Glutamatergic neuron (in vitro differentiated cells): ENCODE data around the gene METTL1. TPM values are rescaled to one million over a fixed set of nuclear protein-coding genes. Genes with fewer than 3 reads are reported as not detected.

Source experiments
- DNase-seq: peaks from one replicate; pipeline ENCODE4 v3.0.0; 2022
- H3K27ac Mint-ChIP-seq: one replicate; pipeline ENCODE4 v1.8.0; 2020; ENCODE audit warnings: mild to moderate bottlenecking, mixed read lengths, inconsistent platforms; ENCODE audit not compliant: unreplicated experiment
- H3K27me3 Mint-ChIP-seq: one replicate; pipeline ENCODE4 v1.8.0; 2020; ENCODE audit warnings: mild to moderate bottlenecking, moderate library complexity, mixed read lengths, inconsistent platforms; ENCODE audit not compliant: unreplicated experiment
- H3K36me3 Mint-ChIP-seq: one replicate; pipeline ENCODE4 v1.8.0; 2020; ENCODE audit warnings: mild to moderate bottlenecking, mixed read lengths, inconsistent platforms; ENCODE audit not compliant: unreplicated experiment
- H3K4me1 Mint-ChIP-seq: one replicate; pipeline ENCODE4 v1.8.0; 2020; ENCODE audit warnings: mild to moderate bottlenecking, low read depth, mixed read lengths, inconsistent platforms; ENCODE audit not compliant: unreplicated experiment
- H3K4me3 Mint-ChIP-seq: one replicate; pipeline ENCODE4 v1.8.0; 2020; ENCODE audit warnings: mild to moderate bottlenecking, mixed read lengths, inconsistent platforms; ENCODE audit not compliant: unreplicated experiment
- H3K9me3 Mint-ChIP-seq: one replicate; pipeline ENCODE4 v1.8.0; 2020; ENCODE audit warnings: mild to moderate bottlenecking, moderate library complexity, mixed read lengths, inconsistent platforms; ENCODE audit not compliant: unreplicated experiment
- CTCF ChIP-seq: fragments of 200-600 bp; sonication (generic); IDR thresholded peaks from one replicate; pipeline ENCODE4 v1.5.0; 2021; ENCODE audit not compliant: partially characterized antibody, unreplicated experiment
- total RNA-seq: library from RNA; stranded (reverse); fragmentation: NEBNext Ultra II Directional; extraction: Animal tissue kit (Norgen Biotek cat#: 25700); gene quantifications from one replicate; pipeline ENCODE4 v1.2.1, GENCODE V29; 2021; ENCODE audit not compliant: unreplicated experiment

Gene METTL1
- total RNA-seq, 1 donor from 2014 or later, result 9.1 TPM

DNA sequence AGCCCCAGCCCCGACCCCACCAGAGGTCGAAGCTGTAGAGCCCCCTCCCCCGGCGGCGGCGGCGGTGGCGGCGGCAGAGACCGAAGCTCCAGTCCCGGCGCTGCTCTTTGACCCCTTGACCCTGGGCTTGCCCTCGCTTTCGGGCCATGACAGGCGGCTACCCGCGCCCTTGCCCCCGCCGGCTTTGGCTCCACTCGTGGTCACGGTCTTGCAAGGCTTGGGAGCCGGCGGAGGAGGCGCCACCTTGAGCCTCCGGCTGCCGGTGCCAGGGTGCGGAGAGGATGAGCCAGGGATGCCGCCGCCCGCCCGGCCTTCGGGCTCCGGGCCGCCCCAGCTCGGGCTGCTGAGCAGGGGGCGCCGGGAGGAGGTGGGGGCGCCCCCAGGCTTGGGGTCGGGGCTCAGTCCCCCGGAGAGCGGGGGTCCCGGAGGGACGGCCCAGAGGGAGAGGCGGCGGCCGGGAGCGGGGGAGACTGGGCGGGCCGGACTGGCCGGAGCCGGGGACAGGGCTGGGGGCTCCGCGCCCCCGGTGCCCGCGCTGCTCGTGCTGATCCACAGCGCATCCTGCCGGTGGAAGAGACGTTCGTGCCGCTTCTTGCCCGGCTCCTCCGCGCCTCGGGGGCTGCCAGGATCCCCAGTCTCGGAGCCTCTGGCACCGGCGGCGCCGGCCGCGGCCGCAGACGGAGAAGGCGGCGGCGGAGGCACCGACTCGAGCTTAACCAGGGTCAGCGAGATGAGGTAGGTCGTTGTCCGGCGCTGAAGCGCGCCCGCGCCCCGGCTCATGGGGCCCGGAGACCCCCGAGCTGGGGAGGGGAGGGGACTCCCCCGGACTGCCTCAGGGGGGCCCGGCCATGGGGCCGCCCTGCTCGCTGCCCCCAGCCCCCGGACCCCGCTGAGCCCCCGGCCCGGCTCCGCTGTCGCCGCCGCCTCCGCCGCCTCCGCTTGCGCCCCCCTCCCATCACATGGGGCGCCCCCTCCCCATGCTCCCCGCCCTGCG, 34.1 kb downstream of the METTL1 start:
- peaks cover 25% of the 10 kb centered on the region for H3K4me1 Mint-ChIP-seq
- peaks cover 11% of the 10 kb centered on the region for H3K9me3 Mint-ChIP-seq
- no peak for TF ChIP-seq CTCF
- peak; percentile 71 for DNase-seq
- peaks cover 10% of the 10 kb centered on the region for H3K36me3 Mint-ChIP-seq
- no peak overlapping the region for H3K27ac Mint-ChIP-seq
- H3K27me3 Mint-ChIP-seq, result peaks cover 29% of the 10 kb centered on the region
- no peak overlapping the region for H3K4me3 Mint-ChIP-seq

DNA sequence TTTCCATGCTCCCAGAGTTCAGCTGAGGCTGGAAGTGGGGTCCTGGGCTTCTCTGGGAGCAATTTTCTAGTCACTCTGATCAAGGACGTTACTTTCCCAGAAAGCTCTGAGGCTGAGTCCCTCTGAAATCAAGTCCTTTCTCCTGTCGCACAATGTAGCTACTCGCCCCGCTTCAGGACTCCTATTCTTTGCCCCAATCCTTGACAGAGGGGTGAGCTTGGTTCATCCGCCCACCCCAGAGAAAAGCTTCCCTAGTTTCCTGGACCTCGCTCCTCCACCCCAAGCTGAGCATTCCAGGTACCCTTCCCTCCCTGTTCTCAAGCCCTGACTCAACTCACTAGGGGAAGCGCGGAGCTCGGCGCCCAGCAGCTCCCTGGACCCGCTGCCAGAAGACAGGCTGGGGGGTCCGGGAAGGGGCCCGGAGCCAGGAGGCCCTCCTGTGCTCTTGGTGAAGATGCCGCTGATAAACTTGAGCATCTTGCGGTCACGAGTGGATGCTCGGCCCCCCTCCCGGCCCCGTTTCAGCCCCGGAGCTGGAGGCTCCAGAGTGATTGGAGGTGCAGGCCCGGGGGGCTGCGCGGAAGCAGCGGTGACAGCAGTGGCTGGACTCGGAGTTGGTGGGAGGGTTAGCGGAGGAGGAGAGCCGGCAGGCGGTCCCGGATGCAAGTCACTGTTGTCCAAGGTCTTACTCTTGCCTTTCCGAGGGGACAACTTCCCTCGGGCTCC, 35.0 kb downstream of the METTL1 start:
- TF ChIP-seq CTCF, result no peak
- peak overlapping the region; percentile 94 for H3K4me3 Mint-ChIP-seq
- peaks cover 25% of the 10 kb centered on the region for H3K4me1 Mint-ChIP-seq
- peak overlapping the region; percentile 73 for H3K27ac Mint-ChIP-seq
- no peak for DNase-seq
- peaks cover 29% of the 10 kb centered on the region for H3K27me3 Mint-ChIP-seq
- H3K9me3 Mint-ChIP-seq, result peaks cover 11% of the 10 kb centered on the region
- H3K36me3 Mint-ChIP-seq, result peaks cover 10% of the 10 kb centered on the region

GRCh38 chr12:57735952-57736740, 35.8 kb downstream of the METTL1 start:
- H3K4me3 Mint-ChIP-seq, result peak overlapping the region; percentile 94
- H3K9me3 Mint-ChIP-seq, result peaks cover 11% of the 10 kb centered on the region
- H3K27ac Mint-ChIP-seq, result peak overlapping the region; percentile 73
- DNase-seq, result peak; percentile 81
- H3K27me3 Mint-ChIP-seq, result peaks cover 29% of the 10 kb centered on the region
- peaks cover 25% of the 10 kb centered on the region for H3K4me1 Mint-ChIP-seq
- TF ChIP-seq CTCF, result no peak
- H3K36me3 Mint-ChIP-seq, result peaks cover 15% of the 10 kb centered on the region

DNA sequence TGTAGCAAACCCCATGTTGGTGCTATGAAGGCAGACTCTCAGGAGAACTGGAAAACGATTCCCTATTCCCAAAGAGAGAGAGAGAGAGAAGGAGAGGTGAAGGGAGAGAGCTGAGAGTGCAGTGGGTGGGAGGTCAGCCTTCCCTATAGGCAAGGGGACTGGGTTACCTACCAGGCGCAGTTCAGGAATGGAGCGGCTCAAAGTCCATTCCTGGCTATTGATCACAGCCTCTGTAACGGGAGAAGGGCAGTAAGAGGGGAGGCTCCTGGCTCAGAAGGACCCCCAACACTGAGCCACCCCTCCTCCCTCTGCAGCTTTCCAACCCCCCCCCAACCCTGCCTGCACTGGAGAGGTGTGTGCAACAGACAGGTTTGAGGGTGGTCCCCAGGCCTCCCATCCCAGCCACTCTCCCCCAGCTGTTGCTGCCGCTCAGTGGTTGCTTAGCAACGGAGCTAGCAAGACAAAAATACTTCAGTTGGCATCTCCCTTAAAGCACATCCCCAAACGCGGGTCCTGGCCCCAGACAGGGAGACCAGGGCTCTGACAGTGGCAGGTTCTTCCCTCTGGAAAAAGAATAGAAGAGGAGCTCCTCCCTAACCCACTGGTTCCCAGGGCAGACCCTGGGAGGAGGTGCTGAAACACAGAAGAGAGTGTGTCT, 36.6 kb downstream of the METTL1 start:
- peaks cover 30% of the 10 kb centered on the region for H3K27me3 Mint-ChIP-seq
- H3K27ac Mint-ChIP-seq, result no peak overlapping the region
- H3K36me3 Mint-ChIP-seq, result peaks cover 15% of the 10 kb centered on the region
- H3K4me3 Mint-ChIP-seq, result peak overlapping the region; percentile 80
- peaks cover 11% of the 10 kb centered on the region for H3K9me3 Mint-ChIP-seq
- H3K4me1 Mint-ChIP-seq, result peaks cover 25% of the 10 kb centered on the region
- no peak for DNase-seq
- TF ChIP-seq CTCF, result no peak
